Measurements from ENCODE around the gene GYG2.
A peak's percentile ranks its signal among the peaks of the same experiment; 100 is the strongest.

GRCh38 chrX:2819345-2820135 lies 9.2 kb upstream of the GYG2 start:
- TF ChIP-seq POLR2A (IDR thresholded peaks at IDR 0.05; ENCODE audit: low read depth): no peak
- peak in 2 of 3 experiments; percentile 34 for TF ChIP-seq CTCF (IDR thresholded peaks at IDR 0.05)
- no peak for TF ChIP-seq EP300 (IDR thresholded peaks at IDR 0.05)

Measured in esophagus muscularis mucosa (tissue), 4 donors.